ENCODE data around the gene TMEM131L. TPM values are rescaled to one million over a fixed set of nuclear protein-coding genes. Genes with fewer than 3 reads are reported as not detected.

The TMEM131L gene
- total RNA-seq, 1 donor from 2014 or later: 60.2 TPM

GRCh38 chr4:153611679-153612078 is 145.5 kb downstream of the TMEM131L start:
- peaks cover 3% of the 10 kb centered on the region for H3K9me3 Mint-ChIP-seq (ENCODE audit: unreplicated experiment)

GRCh38 chr4:153612878-153613277 is 146.7 kb downstream of the TMEM131L start:
- DNase-seq: no peak
- peaks cover 17% of the 10 kb centered on the region for H3K36me3 Mint-ChIP-seq (ENCODE audit: unreplicated experiment)
- H3K9me3 Mint-ChIP-seq (ENCODE audit: unreplicated experiment): peaks cover 3% of the 10 kb centered on the region
- no peaks in the 10 kb centered on the region for H3K4me1 Mint-ChIP-seq (ENCODE audit: low read depth, unreplicated experiment)
- H3K27me3 Mint-ChIP-seq (ENCODE audit: unreplicated experiment): no peaks in the 10 kb centered on the region
- TF ChIP-seq, protein P1, sequence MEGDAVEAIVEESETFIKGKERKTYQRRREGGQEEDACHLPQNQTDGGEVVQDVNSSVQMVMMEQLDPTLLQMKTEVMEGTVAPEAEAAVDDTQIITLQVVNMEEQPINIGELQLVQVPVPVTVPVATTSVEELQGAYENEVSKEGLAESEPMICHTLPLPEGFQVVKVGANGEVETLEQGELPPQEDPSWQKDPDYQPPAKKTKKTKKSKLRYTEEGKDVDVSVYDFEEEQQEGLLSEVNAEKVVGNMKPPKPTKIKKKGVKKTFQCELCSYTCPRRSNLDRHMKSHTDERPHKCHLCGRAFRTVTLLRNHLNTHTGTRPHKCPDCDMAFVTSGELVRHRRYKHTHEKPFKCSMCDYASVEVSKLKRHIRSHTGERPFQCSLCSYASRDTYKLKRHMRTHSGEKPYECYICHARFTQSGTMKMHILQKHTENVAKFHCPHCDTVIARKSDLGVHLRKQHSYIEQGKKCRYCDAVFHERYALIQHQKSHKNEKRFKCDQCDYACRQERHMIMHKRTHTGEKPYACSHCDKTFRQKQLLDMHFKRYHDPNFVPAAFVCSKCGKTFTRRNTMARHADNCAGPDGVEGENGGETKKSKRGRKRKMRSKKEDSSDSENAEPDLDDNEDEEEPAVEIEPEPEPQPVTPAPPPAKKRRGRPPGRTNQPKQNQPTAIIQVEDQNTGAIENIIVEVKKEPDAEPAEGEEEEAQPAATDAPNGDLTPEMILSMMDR (IDR thresholded peaks at IDR 0.05; ENCODE audit: partially characterized antibody, unreplicated experiment): no peak
- no peak overlapping the region for H3K27ac Mint-ChIP-seq (ENCODE audit: unreplicated experiment)
- H3K4me3 Mint-ChIP-seq (ENCODE audit: unreplicated experiment): no peak overlapping the region

More at GRCh38 chr4:153611679-153612078, 145.5 kb downstream of the TMEM131L start:
- no peak overlapping the region for H3K27ac Mint-ChIP-seq (ENCODE audit: unreplicated experiment)
- TF ChIP-seq, protein P1 (IDR thresholded peaks at IDR 0.05; ENCODE audit: partially characterized antibody, unreplicated experiment): no peak
- H3K27me3 Mint-ChIP-seq (ENCODE audit: unreplicated experiment): no peaks in the 10 kb centered on the region
- DNase-seq: no peak
- no peaks in the 10 kb centered on the region for H3K4me1 Mint-ChIP-seq (ENCODE audit: low read depth, unreplicated experiment)
- no peak overlapping the region for H3K4me3 Mint-ChIP-seq (ENCODE audit: unreplicated experiment)
- peaks cover 17% of the 10 kb centered on the region for H3K36me3 Mint-ChIP-seq (ENCODE audit: unreplicated experiment)

GRCh38 chr4:153616006-153616555 is 149.9 kb downstream of the TMEM131L start:
- DNase-seq: no peak

DNA sequence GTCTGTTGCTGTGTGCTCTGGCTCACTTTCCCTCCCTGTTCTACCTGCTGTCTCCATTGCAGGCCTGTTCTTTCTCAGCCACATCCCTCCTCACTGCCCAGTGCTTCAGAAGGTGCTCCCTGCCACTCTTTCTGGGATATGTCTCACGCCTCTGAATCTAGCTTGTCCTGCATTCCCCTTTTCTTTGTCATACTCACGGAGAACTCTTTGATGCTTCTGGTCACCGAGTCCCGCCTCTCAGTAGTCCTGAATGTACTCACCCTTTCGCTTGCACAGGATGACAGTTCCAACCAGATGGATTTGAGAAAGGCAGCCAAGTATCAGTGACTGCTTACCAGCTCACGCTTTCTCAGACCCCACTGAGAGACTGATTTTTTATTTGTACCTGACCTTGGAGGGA is 152.7 kb downstream of the TMEM131L start:
- H3K36me3 Mint-ChIP-seq (ENCODE audit: unreplicated experiment): peaks cover 15% of the 10 kb centered on the region

More at GRCh38 chr4:153616006-153616555, 149.9 kb downstream of the TMEM131L start:
- no peaks in the 10 kb centered on the region for H3K4me1 Mint-ChIP-seq (ENCODE audit: low read depth, unreplicated experiment)
- peaks cover 2% of the 10 kb centered on the region for H3K9me3 Mint-ChIP-seq (ENCODE audit: unreplicated experiment)
- peaks cover 17% of the 10 kb centered on the region for H3K36me3 Mint-ChIP-seq (ENCODE audit: unreplicated experiment)
- TF ChIP-seq, protein P1 (IDR thresholded peaks at IDR 0.05; ENCODE audit: partially characterized antibody, unreplicated experiment): no peak
- no peak overlapping the region for H3K4me3 Mint-ChIP-seq (ENCODE audit: unreplicated experiment)
- no peak overlapping the region for H3K27ac Mint-ChIP-seq (ENCODE audit: unreplicated experiment)
- no peaks in the 10 kb centered on the region for H3K27me3 Mint-ChIP-seq (ENCODE audit: unreplicated experiment)

DNA sequence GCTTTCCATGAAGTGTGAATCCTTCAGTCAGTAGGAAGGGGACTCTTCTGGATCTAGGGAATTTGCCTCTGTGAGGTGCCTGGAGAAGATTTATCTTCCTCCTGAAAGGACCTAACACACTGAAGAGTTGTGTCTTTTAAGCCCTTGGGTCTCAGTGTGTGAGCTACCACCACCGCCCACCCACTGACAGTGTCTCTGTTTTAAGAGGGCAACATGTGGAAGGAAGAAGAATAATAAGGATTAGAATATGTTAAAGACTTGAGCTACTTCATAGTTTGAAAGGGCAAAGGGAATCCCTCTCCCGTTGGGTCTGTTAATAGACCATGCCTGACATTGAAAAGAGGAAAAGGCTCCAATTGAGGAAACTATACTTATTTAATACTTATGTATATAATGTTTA is 153.7 kb downstream of the TMEM131L start:
- no peaks in the 10 kb centered on the region for H3K27me3 Mint-ChIP-seq (ENCODE audit: unreplicated experiment)
- peaks cover 8% of the 10 kb centered on the region for H3K36me3 Mint-ChIP-seq (ENCODE audit: unreplicated experiment)
- DNase-seq: no peak
- no peak overlapping the region for H3K27ac Mint-ChIP-seq (ENCODE audit: unreplicated experiment)
- peaks cover 3% of the 10 kb centered on the region for H3K9me3 Mint-ChIP-seq (ENCODE audit: unreplicated experiment)
- peaks cover 1% of the 10 kb centered on the region for H3K4me1 Mint-ChIP-seq (ENCODE audit: low read depth, unreplicated experiment)
- TF ChIP-seq, protein P1 (IDR thresholded peaks at IDR 0.05; ENCODE audit: partially characterized antibody, unreplicated experiment): no peak
- no peak overlapping the region for H3K4me3 Mint-ChIP-seq (ENCODE audit: unreplicated experiment)

More for the DNA sequence above, 152.7 kb downstream of the TMEM131L start:
- Mint-ChIP-seq H3K27me3 (ENCODE audit: unreplicated experiment) (no peaks in the 10 kb centered on the region), H3K4me1 (ENCODE audit: low read depth, unreplicated experiment) (peaks cover 1% of the 10 kb centered on the region), H3K27ac (ENCODE audit: unreplicated experiment) (no peak overlapping the region), H3K9me3 (ENCODE audit: unreplicated experiment) (peaks cover 3% of the 10 kb centered on the region), H3K4me3 (ENCODE audit: unreplicated experiment) (no peak overlapping the region)
- DNase-seq: no peak
- TF ChIP-seq, protein P1 (IDR thresholded peaks at IDR 0.05; ENCODE audit: partially characterized antibody, unreplicated experiment): no peak
